KG1 (cell line): ENCODE data around the gene BMI1.

Source experiments
- DNase-seq: peaks from one replicate; lab custom pipeline; 2025; lab: John Stamatoyannopoulos, UW

The BMI1 gene

DNA sequence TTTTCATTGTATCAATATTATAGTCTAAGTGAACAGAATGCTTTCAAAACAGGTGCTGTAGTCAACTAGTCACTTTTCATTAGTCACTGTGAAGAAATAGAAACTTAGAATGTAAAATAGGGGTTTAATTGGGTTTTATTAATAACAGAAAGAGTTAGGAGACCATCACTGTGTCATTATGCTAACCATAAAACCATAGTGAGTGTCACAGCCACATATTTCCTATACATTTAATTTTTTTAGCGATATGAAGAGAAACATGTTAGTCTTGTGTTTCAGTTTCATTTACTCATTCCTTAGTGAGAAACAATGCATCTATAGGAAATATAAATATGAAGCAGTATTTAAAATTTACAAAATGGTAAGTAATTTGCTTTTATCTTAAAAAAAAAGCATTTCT lies 46.6 kb downstream of the BMI1 start:
- DNase-seq: no peak

- DNase-seq: no peak
These were observed 47.5 kb downstream of the BMI1 start for GRCh38 chr10:22368402-22368801.

DNA sequence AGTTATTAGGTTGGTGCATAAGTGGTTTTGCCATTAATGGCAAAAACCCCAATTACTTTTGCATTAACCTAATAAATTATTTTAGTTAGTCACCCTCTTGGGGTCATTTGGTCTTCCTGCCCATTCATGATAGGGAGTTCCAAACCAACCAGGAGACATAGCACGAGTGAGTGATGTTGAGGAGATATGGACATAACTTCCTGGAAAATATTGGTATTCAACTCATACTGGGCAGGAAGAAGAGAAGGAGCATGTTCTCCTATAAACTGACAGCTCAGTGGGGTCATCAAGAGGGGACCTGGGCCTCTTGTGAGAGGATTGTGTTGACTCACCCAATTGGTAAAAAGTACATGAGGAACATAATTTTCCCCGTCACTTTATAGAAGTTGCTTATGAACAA lies 48.1 kb downstream of the BMI1 start:
- DNase-seq: no peak

GRCh38 chr10:22369434-22370072 lies 48.7 kb downstream of the BMI1 start:
- DNase-seq: no peak

GRCh38 chr10:22370320-22370719 lies 49.4 kb downstream of the BMI1 start:
- peak; percentile 23 for DNase-seq

DNA sequence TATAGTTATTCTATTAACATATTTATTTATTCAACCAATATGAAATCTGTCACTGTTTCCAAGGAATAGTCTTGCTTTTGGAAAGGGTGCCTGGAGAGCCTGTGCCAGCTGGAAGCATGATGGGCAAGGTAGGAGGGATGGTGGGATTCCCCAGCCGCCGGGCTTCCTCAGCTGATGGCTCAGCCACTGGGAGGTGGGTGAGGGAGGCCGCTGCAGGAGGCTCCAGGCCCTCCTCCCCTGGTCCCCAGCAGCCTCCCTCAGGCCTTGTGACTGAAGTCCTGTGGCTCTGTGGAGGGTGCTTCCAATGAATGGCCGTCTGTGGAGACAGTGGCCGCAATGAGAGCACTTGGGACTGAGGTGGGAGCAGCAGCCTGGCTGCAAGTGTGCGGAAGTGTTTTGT lies 51.4 kb downstream of the BMI1 start:
- no peak for DNase-seq

DNA sequence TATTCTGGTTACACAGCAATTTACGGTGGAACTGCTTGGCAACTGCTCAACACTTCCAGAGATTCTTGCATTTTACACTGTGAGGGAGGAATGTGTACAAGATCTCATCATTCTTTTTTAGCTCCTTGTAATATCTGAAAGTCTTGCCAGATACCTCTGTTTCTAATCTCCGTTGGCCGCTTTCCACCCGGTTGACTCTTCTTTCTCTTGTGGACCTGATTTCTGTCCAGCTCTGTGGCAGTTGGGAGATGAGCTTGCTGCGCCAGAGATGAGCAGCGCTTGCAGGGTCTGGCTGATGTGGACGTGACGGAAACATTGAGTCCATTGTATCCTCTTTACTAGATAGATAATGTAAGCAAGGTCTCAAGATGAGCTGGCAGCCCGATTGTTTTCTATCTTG lies 52.0 kb downstream of the BMI1 start:
- no peak for DNase-seq

DNA sequence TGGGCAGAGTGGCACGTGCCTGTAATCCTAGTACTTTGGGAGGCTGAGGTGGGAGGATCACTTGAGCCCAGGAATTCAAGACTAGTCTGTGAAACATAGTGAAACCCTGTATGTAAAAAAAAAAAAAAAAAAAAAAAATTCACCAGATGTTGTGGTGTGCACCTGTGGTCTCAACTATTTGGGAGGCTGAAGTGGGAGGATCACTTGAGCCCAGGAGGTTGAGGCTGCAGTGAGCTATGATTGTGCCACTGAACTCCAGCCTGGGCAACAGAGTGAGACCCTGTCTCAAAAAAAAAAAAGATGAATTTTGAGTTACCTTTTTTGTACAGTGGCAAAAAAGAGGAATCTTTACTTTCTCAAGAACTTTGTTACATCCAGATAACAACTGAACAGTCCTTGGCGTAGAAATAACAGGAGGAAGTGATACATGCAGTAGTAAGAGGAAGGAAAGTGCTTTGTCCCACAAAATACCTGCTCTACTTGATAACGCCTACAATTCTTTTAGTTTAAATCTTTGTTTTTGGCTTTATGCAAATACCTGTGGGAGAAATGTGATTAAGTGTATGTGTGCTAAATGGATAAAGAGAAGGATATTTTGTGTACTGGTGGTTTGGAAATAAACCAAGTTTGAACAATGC lies 53.7 kb downstream of the BMI1 start:
- peak; percentile 26 for DNase-seq

DNA sequence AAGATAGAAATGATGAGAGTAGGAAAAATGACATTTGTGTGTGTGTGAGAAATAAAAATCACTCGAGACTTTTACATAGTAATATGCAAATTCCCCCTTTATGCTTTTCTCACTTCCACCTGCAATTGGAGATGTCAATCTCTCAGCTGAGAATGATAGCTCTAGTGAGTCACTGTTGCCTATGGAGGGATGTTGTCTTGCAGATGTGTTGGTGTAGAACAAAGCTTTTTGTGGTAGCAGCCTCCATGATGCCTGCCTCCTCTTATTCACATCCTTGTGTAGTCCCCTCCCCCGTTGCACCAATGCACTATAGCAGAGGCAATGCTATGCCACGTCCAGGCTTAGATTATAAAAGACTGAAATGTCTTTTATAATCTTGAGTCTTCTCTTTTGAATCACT lies 58.2 kb downstream of the BMI1 start:
- DNase-seq: no peak
